HCT116 (cell line): ENCODE results near the gene RUNDC3A. TPM values are rescaled to one million over a fixed set of nuclear protein-coding genes. Genes with fewer than 3 reads are reported as not detected.

Source experiments
- ATAC-seq: fragments of 200-7000 bp; cut with Tn5 transposase; 2 replicates; pipeline ENCODE4 v1.9.1; 2020; ENCODE audit warnings: mild to moderate bottlenecking, moderate library complexity
- BruUV-seq: library from RNA; stranded (reverse); fragments of 400-500 nt; replicated peaks from 2 replicates; lab custom pipeline; 2021; lab: Mats Ljungman, UMichigan
- CTCF ChIA-PET: fragments of 300-600 bp; sonication (Branson Sonifier 250); formaldehyde crosslinking; loops from one replicate; lab custom pipeline; 2021; ENCODE audit warnings: antibody characterized with exemption; lab: Charles Lee
- POLR2A ChIA-PET: fragments of 300-600, 350-600 bp; sonication (Branson Sonifier 250); formaldehyde crosslinking; loops from one replicate; lab custom pipeline; 2021; ENCODE audit warnings: antibody characterized with exemption; lab: Charles Lee
- RAD21 ChIA-PET, 2 experiments: fragments of 300-600 bp; sonication (Branson Sonifier 250); formaldehyde crosslinking; loops; one replicate each; lab custom pipeline; 2023; ENCODE audit warnings: low total read pairs in 2 of 2; ENCODE audit not compliant: uncharacterized antibody in 2 of 2, unreplicated experiment in 2 of 2, low non-redundant PET in 1 of 2; lab: Charles Lee
- DNase-seq: peaks from one replicate; pipeline ENCODE4 v3.0.0-alpha.2; 2010; ENCODE audit warnings: low read depth, low spot score
- H2AFZ ChIP-seq: fragments of 200-600 bp; shearing (Covaris generic), sonication (generic); 2 replicates; pipeline ENCODE4 v1.6.1; 2017; ENCODE audit warnings: low read depth, mixed run types, mixed read lengths, antibody characterized with exemption, low read length; ENCODE audit not compliant: poor library complexity, severe bottlenecking
- H3K27ac ChIP-seq: 2 replicates; pipeline ENCODE4 v1.5.1; 2012; ENCODE audit warnings: low read depth, low read length
- H3K27me3 ChIP-seq: fragments of 200-600 bp; sonication (generic); 2 replicates; pipeline ENCODE4 v1.6.1; 2016; ENCODE audit warnings: mixed run types, low read length, mixed read lengths; ENCODE audit not compliant: insufficient read depth
- H3K36me3 ChIP-seq, 2 experiments: fragments of 200-500 bp in 1 of 2; fragments of 200-600 bp in 1 of 2; sonication (Bioruptor generic) in 1 of 2; sonication (generic) in 1 of 2; 2 replicates each; pipeline versions ENCODE4 v1.5.1 to v1.6.1; 2014 to 2016; ENCODE audit warnings: low read length in 2 of 2, inconsistent platforms in 1 of 2, mixed read lengths in 1 of 2, mixed run types in 1 of 2; ENCODE audit not compliant: insufficient read depth in 2 of 2, control insufficient read depth in 1 of 2
- H3K4me1 ChIP-seq, 2 experiments: fragments of 200-600 bp in 1 of 2; sonication (generic) in 1 of 2; 2 replicates each; pipeline versions ENCODE4 v1.5.1 to v1.6.1; 2012 to 2017; ENCODE audit warnings: low read length in 2 of 2, inconsistent platforms in 1 of 2, mild to moderate bottlenecking in 1 of 2, mixed read lengths in 1 of 2, mixed run types in 1 of 2, moderate library complexity in 1 of 2; ENCODE audit not compliant: insufficient read depth in 2 of 2, control insufficient read depth in 1 of 2
- H3K4me2 ChIP-seq: fragments of 200-600 bp; sonication (generic); 2 replicates; pipeline ENCODE4 v1.6.1; 2017; ENCODE audit warnings: mixed run types, low read length, mixed read lengths
- H3K4me3 ChIP-seq, 2 experiments: fragments of 200-600 bp in 1 of 2; sonication (generic) in 1 of 2; replicated peaks in 1 of 2; 2 replicates each; pipeline ENCODE4 v1.5.1; 2011 to 2016; ENCODE audit warnings: low read length in 2 of 2, control low read depth in 1 of 2, low read depth in 1 of 2, mild to moderate bottlenecking in 1 of 2, mixed read lengths in 1 of 2, mixed run types in 1 of 2
- H3K79me2 ChIP-seq: fragments of 200-600 bp; sonication (generic); 2 replicates; pipeline ENCODE4 v1.6.1; 2017; ENCODE audit warnings: mild to moderate bottlenecking, mixed run types, low read length, moderate library complexity, mixed read lengths; ENCODE audit not compliant: insufficient read depth
- H3K9ac ChIP-seq: fragments of 200-600 bp; sonication (generic); 2 replicates; pipeline ENCODE4 v1.6.1; 2016; ENCODE audit warnings: low read length, mixed read lengths
- H3K9me2 ChIP-seq: fragments of 200-600 bp; sonication (generic), shearing (Covaris generic); 2 replicates; pipeline ENCODE4 v1.6.1; 2017; ENCODE audit warnings: mixed run types, mild to moderate bottlenecking, moderate library complexity; ENCODE audit not compliant: insufficient read depth
- H3K9me3 ChIP-seq, 2 experiments: fragments of 200-500 bp in 1 of 2; fragments of 200-600 bp in 1 of 2; sonication (Bioruptor generic) in 1 of 2; sonication (generic) in 1 of 2; 2 replicates each; pipeline ENCODE4 v1.6.1; 2014 to 2017; ENCODE audit warnings: low read length in 2 of 2, mixed read lengths in 2 of 2, inconsistent platforms in 1 of 2, low read depth in 1 of 2, mild to moderate bottlenecking in 1 of 2, mixed run types in 1 of 2, moderate library complexity in 1 of 2; ENCODE audit not compliant: control insufficient read depth in 1 of 2, insufficient read depth in 1 of 2
- H4K20me1 ChIP-seq: fragments of 200-600 bp; sonication (generic), shearing (Covaris generic); 2 replicates; pipeline ENCODE4 v1.6.1; 2017; ENCODE audit warnings: mixed run types, mild to moderate bottlenecking, moderate library complexity; ENCODE audit not compliant: insufficient read depth
- ATF3 ChIP-seq: IDR thresholded peaks from 2 replicates; pipeline ENCODE4 v1.6.1; 2012
- CBX3 ChIP-seq: IDR thresholded peaks from 2 replicates; pipeline ENCODE4 v1.6.1; 2012; ENCODE audit warnings: low read depth
- CEBPB ChIP-seq: IDR thresholded peaks from 2 replicates; pipeline ENCODE4 v1.6.1; 2012; ENCODE audit warnings: low read depth
- EGR1 ChIP-seq: IDR thresholded peaks from 2 replicates; pipeline ENCODE4 v1.6.1; 2012; ENCODE audit warnings: low read depth
- ELF1 ChIP-seq: IDR thresholded peaks from 2 replicates; pipeline ENCODE4 v1.6.1; 2012; ENCODE audit warnings: low read depth, borderline replicate concordance
- JUND ChIP-seq: IDR thresholded peaks from 2 replicates; pipeline ENCODE4 v1.6.1; 2012
- POLR2AphosphoS5 ChIP-seq: IDR thresholded peaks from 2 replicates; pipeline ENCODE4 v1.6.1; 2011; ENCODE audit warnings: mild to moderate bottlenecking, low read depth, low read length, moderate library complexity
- RAD21 ChIP-seq: IDR thresholded peaks from 2 replicates; pipeline ENCODE4 v1.6.1; 2012; ENCODE audit warnings: low read depth, mild to moderate bottlenecking
- REST ChIP-seq: IDR thresholded peaks from 2 replicates; pipeline ENCODE4 v1.6.1; 2012; ENCODE audit warnings: low read depth
- SIN3A ChIP-seq: IDR thresholded peaks from 2 replicates; pipeline ENCODE4 v1.6.1; 2012; ENCODE audit warnings: low read depth
- SP1 ChIP-seq: IDR thresholded peaks from 2 replicates; pipeline ENCODE4 v1.6.1; 2012; ENCODE audit warnings: low read depth
- ZNF274 ChIP-seq: fragments of 200-500 bp; sonication (Bioruptor generic); IDR thresholded peaks from 2 replicates; pipeline ENCODE4 v1.6.1; 2014; ENCODE audit warnings: mild to moderate bottlenecking, low read depth, low read length, inconsistent platforms
- intact Hi-C: fragments of 100-400 bp; cut with micrococcal nuclease; formaldehyde crosslinking; loops from 2 replicates; pipeline ENCODE4 v1.10.0; 2022
- total RNA-seq: library from RNA; stranded (reverse); gene quantifications from one replicate; pipeline ENCODE4 v1.2.1, GENCODE V29; 2021; ENCODE audit not compliant: unreplicated experiment

The RUNDC3A gene
- total RNA-seq, 1 experiment from 2014 or later = 0.61 TPM

- RAD21 ChIA-PET = interaction anchor here in 1 of 2 experiments (0.5 kb wide), 1 partner anchor 223 kb away, joined by 3 read pairs; no protein-coding TSS in a partner anchor
- Histone ChIP-seq H3K27me3 (no peaks in the 10 kb centered on the region), H2AFZ (no peak overlapping the region), H3K4me2 (no peak overlapping the region), H3K36me3 (no peaks in the 10 kb centered on the region), H3K9me3 (no peaks in the 10 kb centered on the region), H3K4me3 (no peak overlapping the region), H3K27ac (no peak overlapping the region), H3K9me2 (no peaks in the 10 kb centered on the region), H4K20me1 (no peaks in the 10 kb centered on the region), H3K4me1 (peaks cover 6 to 59% of the 10 kb centered on the region in 2 experiments; a peak in 3 of 4 replicates), H3K9ac (no peak overlapping the region), H3K79me2 (no peaks in the 10 kb centered on the region)
- CTCF ChIA-PET = no interaction called here
- no peak for DNase-seq
- POLR2A ChIA-PET = no interaction called here
- TF ChIP-seq RAD21 (no peak), EGR1 (no peak), CBX3 (no peak), CEBPB (no peak)
- ATAC-seq = no peak
- intact Hi-C loops = no loop called here
- BruUV-seq = no TSS peak
Observed at GRCh38 chr17:44312396-44313104, 4.1 kb downstream of the RUNDC3A start.

- ChIA-PET POLR2A (no interaction called here), CTCF (no interaction called here)
- Histone ChIP-seq H2AFZ (no peak overlapping the region), H3K4me1 (peaks cover 6 to 46% of the 10 kb centered on the region in 2 experiments; a peak in 3 of 4 replicates), H4K20me1 (no peaks in the 10 kb centered on the region)
- intact Hi-C loops = no loop called here
- no peak for TF ChIP-seq CBX3
- TF ChIP-seq ZNF274 = no peak
- no peak for TF ChIP-seq CEBPB
- no peak for TF ChIP-seq ELF1
- no peak for TF ChIP-seq SP1
- no peak for TF ChIP-seq RAD21
- TF ChIP-seq SIN3A = no peak
- TF ChIP-seq ATF3 = no peak
- TF ChIP-seq POLR2AphosphoS5 = no peak
- TF ChIP-seq REST = no peak
- no peak for TF ChIP-seq JUND
- TF ChIP-seq, all 23 proteins: peak for 0
- RAD21 ChIA-PET = no interaction called here
- H3K9me2 ChIP-seq = no peaks in the 10 kb centered on the region
- no peaks in the 10 kb centered on the region for H3K79me2 ChIP-seq
- H3K27ac ChIP-seq = no peak overlapping the region
- H3K9ac ChIP-seq = no peak overlapping the region
- ATAC-seq (no peak), DNase-seq (no peak)
- no TSS peak for BruUV-seq
- H3K4me3 ChIP-seq = no peak overlapping the region
- H3K27me3 ChIP-seq = no peaks in the 10 kb centered on the region
- H3K4me2 ChIP-seq = peak overlapping the region; percentile 73; the same call in 1 of the 2 replicates
- H3K36me3 ChIP-seq = no peaks in the 10 kb centered on the region
- H3K9me3 ChIP-seq = no peaks in the 10 kb centered on the region
Observed at GRCh38 chr17:44314031-44314430, 5.6 kb downstream of the RUNDC3A start.
